GM18508 (cell line): Measurements from ENCODE around the gene ARHGAP21.

Source experiments
- ATAC-seq: cut with Tn5 transposase; IDR thresholded peaks from one replicate; pipeline ENCODE4 v1.9.1; 2021; ENCODE audit warnings: moderate number of reproducible peaks; ENCODE audit not compliant: insufficient read depth, unreplicated experiment

Gene ARHGAP21

DNA sequence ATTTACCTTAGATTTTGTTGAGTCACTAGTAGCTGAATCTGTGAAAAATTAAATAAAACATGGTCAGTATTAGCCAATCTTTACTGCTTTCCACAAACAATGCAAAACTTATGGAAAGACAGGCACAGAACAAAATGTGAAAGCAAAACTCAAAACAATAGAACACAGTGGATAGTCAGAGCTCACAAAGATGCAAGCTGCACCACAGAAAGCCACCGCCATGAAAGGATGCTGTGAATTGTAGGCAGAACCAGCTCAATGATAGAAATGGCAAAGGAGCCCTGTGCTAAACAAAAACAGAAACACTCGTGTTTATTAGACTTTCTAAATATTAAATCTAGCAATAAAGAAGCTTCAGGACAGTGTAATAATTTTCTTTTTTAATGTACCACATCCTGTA lies 134.4 kb downstream of the ARHGAP21 start:
- ATAC-seq, result no peak

GRCh38 chr10:24579906-24580305 lies 143.8 kb downstream of the ARHGAP21 start:
- no peak for ATAC-seq

- ATAC-seq, result no peak
Observed at GRCh38 chr10:24579448-24579847, 144.2 kb downstream of the ARHGAP21 start.

DNA sequence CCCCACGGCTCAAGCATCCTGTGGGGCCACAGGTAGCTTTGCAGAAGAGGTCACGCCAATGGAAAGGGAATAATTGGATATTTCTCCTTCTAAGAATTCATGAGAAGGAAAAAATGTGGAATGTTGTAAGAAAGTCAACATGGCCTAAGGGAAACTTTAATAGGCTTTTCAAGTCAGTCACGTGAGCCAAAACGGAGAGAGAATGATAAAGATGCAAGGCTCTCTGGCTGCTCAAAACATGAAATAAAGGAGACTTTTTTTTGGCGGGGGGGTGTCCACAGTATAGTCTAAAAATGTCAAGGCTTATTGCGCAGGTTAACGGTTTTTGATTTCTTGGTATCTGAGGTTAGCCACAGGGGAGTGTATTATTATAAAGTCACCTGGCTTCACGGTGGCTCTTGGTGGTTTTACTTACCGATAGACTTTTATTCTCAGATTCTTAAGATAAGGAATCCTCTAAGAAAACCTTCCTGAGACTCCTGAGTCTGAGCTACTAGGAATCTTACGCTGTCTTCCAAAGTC lies 148.1 kb downstream of the ARHGAP21 start:
- ATAC-seq, result no peak

- ATAC-seq, result no peak
Observed at GRCh38 chr10:24574578-24575155, 149.0 kb downstream of the ARHGAP21 start.

DNA sequence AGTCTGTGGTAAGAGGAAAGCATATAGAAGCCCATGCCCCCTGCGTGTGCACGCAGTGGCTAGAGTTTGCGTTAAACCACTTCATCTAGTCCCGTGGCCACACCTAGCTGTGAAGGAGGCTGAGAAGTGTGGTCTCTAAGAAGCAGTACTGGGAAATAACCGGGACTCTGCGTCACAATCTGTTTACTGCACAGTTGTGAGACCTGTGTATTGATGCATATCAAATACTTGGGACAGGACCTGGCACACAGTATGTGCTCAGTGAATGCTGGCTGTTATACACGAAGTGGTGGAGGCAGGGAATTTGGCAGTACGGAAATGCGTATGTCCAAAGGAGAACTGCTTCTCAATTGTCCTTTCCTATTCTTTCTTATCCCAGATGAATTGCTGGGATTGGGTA lies 149.5 kb downstream of the ARHGAP21 start:
- no peak for ATAC-seq

GRCh38 chr10:24571870-24572450 lies 151.7 kb downstream of the ARHGAP21 start:
- ATAC-seq, result no peak

DNA sequence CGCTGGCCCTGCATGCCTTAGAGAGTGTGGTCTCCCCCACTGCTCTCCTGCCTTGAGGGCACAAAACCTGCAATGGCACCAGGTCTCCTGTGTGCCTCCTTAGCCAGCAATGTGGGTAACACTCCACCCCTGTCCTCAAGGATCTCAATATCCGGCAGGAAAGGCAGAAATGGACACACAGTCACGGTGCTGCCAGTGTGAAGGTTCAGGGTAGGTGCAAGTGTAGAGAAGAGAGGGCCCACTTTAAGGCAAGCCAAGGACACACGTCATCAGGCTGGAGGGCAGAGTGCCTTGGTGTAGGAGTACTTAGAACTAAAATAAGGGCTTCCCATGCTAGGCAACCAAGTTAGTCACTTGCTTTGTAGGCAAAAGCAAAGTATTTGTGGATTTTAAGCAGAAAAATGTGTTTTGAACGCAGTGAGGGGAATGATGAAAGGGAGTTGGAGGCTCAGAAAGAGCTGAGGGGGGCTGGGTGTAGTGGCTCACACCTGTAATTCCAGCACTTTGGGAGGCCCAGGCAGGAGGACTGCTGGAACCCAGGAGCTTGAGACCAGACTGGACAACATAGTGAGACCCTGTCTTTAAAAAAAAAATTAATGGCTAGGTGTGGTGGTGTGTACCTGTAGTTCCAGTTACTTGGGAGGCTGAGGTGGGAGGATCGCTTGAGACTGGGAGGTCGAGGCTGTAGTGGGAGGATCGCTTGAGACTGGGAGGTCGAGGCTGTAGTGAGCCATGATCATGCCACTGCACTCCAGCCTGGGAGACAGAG lies 152.8 kb downstream of the ARHGAP21 start:
- no peak for ATAC-seq

DNA sequence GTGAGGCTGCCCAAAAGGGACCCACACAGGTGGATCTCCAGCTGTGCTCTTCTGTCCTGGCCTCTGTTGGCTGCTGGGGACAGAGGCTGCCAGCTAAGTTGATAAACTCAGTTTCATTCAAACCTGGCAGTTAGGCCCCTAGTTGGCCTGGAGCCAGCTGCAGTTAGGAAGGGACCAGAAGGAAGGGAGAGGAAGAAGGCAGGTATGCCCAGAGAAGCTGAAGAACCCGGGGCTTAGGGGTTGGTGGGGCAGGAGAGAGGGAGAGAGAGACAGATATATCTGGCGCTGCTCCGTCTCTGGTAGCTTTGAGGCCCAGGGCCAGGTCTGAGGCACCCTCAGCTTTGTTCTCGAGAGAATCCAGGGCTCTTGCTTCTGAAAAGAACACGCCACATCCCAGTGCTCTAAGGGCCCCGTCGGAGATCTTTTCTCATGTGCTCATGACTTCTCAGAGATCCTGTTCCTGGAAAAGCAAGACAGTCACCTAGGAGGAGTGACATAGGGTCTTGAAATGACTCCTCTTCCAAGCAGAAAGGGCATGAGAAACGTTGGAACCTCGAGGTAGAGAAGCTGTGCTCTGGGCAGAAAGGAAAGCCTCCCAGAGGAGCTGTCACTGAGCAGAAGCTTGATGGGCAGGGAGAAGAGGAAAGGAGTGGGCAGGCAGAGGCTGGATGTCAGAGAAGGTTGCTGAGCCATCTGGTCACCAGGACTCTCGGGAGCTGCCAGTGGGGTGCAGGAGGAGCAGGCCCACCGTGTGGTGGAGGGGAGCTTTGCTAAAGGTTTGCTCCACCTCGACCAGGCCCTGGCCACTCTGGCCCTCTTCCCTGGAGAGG lies 153.6 kb downstream of the ARHGAP21 start:
- no peak for ATAC-seq

DNA sequence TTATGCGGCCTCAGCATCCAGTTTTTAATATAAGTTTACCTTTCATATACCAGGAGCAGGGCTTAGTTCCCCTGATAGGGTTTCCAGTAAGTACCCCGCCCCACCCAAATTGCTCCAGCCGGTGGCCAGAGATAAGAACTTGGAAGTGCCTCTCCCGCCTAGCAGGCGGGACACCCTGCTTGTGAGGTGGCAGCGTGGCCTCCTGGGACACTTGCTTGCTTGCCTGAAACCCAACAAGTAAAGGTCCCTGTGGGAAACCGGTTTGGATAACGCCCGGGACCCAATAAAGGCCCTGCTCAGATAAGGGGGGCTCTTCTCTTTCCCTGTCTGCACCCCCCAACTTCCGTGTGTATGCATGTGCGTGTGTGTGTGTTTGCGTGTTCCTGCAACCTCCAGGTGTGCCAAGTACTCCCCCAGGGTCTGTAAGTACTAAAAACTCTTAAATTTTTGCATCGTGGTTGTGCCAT lies 154.3 kb downstream of the ARHGAP21 start:
- ATAC-seq, result no peak

- ATAC-seq, result no peak
Observed at GRCh38 chr10:24568042-24568441, 155.6 kb downstream of the ARHGAP21 start.

- no peak for ATAC-seq
Observed at GRCh38 chr10:24561453-24561852, 162.2 kb downstream of the ARHGAP21 start.

- ATAC-seq, result peak; percentile 72
Observed at GRCh38 chr10:24556750-24557742, 166.6 kb downstream of the ARHGAP21 start.

DNA sequence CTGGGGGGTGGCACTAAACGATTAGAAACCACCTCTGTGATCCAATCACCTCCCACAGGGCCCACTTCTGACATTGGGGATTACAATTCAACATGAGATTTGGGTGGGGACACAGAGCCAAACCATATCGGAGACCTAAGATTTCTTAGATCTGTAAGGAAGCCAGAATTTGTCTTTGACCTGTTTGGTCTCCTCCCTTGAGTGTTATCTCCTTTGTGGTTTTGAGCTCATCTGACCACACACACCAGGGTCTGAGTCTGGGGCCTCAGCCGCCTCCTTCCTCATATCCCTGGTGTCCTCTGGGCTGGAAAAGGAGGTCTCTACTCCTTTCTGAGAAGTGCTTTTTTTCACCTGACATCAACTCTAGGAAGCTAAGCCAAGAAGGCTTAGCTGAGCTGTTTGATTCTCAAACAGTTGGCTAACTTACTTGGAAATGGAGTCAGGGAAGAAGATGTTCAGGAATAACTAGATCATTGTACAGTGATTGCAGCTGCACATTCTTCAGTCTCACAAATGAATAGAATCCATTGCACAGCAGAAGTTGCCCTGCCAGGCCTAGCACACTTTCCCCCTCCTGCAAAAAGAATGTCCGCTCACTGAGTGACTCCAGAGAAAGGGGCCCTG lies 167.4 kb downstream of the ARHGAP21 start:
- ATAC-seq, result no peak

DNA sequence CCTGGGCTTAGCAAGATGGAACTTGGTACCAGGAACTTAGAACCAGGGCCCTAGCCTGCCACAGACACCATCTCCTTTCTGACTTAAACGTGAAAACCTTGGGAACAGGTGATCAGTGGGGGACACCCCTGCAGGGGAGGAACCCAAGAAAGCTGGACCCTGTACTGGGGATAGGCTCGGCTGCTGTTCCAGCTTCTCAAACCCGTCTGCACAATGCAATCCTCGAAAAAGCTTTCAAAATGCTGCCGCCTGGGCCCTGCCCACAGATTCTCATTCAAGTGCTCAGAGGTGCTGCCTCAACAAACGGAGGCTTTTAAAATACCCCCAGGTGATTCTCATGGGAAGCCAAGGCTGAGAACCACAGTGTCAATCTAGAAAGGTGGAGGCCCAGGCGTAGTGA lies 169.7 kb downstream of the ARHGAP21 start:
- no peak for ATAC-seq

DNA sequence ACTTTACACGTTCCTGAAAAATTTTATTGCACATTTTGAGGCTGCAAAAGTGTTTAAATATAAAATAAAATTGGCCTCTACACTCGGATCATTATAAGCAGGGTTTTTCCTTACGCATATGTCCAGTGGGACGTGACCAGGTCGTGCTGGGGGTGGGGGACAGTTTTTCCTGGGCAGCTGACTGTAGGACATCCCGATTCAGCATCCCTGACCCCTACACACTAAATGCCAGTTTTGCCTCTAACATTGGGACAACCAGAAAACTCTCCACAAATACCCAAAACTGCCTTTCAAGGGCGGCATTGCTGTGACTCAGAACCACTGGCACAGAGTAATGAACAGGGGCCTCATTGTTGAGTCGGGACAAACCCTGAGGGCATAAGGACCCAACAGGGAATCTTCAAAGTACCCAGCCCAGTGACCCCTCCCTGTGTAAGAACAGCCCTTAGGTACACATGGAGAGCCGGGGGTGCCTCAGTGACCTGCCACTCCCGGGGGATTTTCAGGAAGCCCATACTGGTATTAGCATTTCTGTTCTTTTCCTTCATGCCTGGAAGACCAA lies 170.6 kb downstream of the ARHGAP21 start:
- no peak for ATAC-seq

GRCh38 chr10:24552346-24553016 lies 171.2 kb downstream of the ARHGAP21 start:
- ATAC-seq, result no peak

- no peak for ATAC-seq
Observed at GRCh38 chr10:24551161-24551560, 172.5 kb downstream of the ARHGAP21 start.
